Breast epithelium (tissue), 3 donors: Measurements from ENCODE around the gene PGD.

ENCODE experiments used
- CTCF ChIP-seq, 3 donors: fragments of 450-650 bp; IDR thresholded peaks; one replicate each; pipeline ENCODE4 v1.5.1; 2016 to 2017; ENCODE audit warnings: antibody characterized with exemption in 3 of 3, mild to moderate bottlenecking in 3 of 3, moderate library complexity in 3 of 3
- POLR2A ChIP-seq: fragments of 450-650 bp; IDR thresholded peaks from one replicate; pipeline ENCODE4 v1.6.1; 2016; ENCODE audit warnings: antibody characterized with exemption, mild to moderate bottlenecking, moderate library complexity

GRCh38 chr1:10415211-10415930 is 16.5 kb downstream of the PGD start:
- TF ChIP-seq POLR2A: no peak
- no peak for TF ChIP-seq CTCF (IDR thresholded peaks at IDR 0.05)
